Right lobe of liver (tissue), 6 donors: Measurements from ENCODE around the gene TBC1D13. TPM values are rescaled to one million over a fixed set of nuclear protein-coding genes. Genes with fewer than 3 reads are reported as not detected.

Experiments
- ATAC-seq, 4 donors: fragments of 200-7000 bp; cut with Tn5 transposase; one replicate each; pipeline ENCODE4 v1.9.1; 2020; ENCODE audit warnings: mild to moderate bottlenecking in 4 of 4, moderate library complexity in 4 of 4
- DNase-seq, 3 donors: peaks; one replicate each; pipeline ENCODE4 v3.0.0-alpha.2; 2020
- H3K27ac ChIP-seq, 3 donors: fragments of 200-600 bp; one replicate each; pipeline ENCODE4 v1.8.0; 2022
- H3K27me3 ChIP-seq, 2 donors: fragments of 200-600 bp; one replicate each; pipeline ENCODE4 v1.8.0; 2022
- H3K36me3 ChIP-seq, 4 donors: fragments of 200-600 bp; sonication (generic) in 1 of 4; one replicate each; pipeline versions ENCODE4 v1.5.1 to v1.8.0; 2017 to 2022; ENCODE audit warnings: control low read depth in 1 of 4
- H3K4me1 ChIP-seq, 4 donors: fragments of 200-600 bp; sonication (generic) in 1 of 4; one replicate each; pipeline versions ENCODE4 v1.5.1 to v1.8.0; 2017 to 2022; ENCODE audit warnings: control low read depth in 1 of 4
- H3K4me3 ChIP-seq, 3 donors: fragments of 200-600 bp; one replicate each; pipeline ENCODE4 v1.8.0; 2022
- H3K9me3 ChIP-seq, 4 donors: fragments of 200-600 bp; sonication (generic) in 1 of 4; one replicate each; pipeline versions ENCODE4 v1.5.1 to v1.8.0; 2017 to 2022; ENCODE audit warnings: control low read depth in 1 of 4
- POLR2A ChIP-seq: fragments of 450-650 bp; IDR thresholded peaks from one replicate; pipeline ENCODE4 v1.6.1; 2017; ENCODE audit warnings: antibody characterized with exemption, mild to moderate bottlenecking
- WGBS: methylation state at CpG from one replicate; pipeline ENCODE4 v1.1.6; 2018; ENCODE audit warnings: low coverage, low lambda C conversion rate; ENCODE audit not compliant: insufficient coverage; ENCODE audit errors: missing lambda C conversion rate; 5-methylcytosine and 5-hydroxymethylcytosine counted together
- intact Hi-C, 2 donors: fragments of 100-400 bp; cut with DNase I; formaldehyde crosslinking; loops; one replicate each; pipeline versions ENCODE4 v1.11.2 to v1.14.1; 2022
- total RNA-seq, 6 experiments: library from RNA; depleted of rRNA in 2 of 6; stranded (reverse); fragments of >200 nt in 2 of 6; fragmentation: NEBNext Ultra II Directional in 3 of 6; extraction: Animal tissue kit (Norgen Biotek cat#: 25700) in 3 of 6; gene quantifications; one replicate each; pipeline versions ENCODE4 v1.1.0 to v1.2.4, GENCODE V29; 2016 to 2023
- TF ChIP-seq, protein P1 (sequence below), 4 donors: fragments of 200-600 bp in 3 of 4; fragments of 450-650 bp in 1 of 4; IDR thresholded peaks; one replicate each; pipeline versions ENCODE4 v1.5.1 to v1.8.0; 2016 to 2022; ENCODE audit warnings: antibody characterized with exemption in 4 of 4, mild to moderate bottlenecking in 2 of 4
- donor health status: DM: no; HTN: yes; CAD: no.
- donor health status: DM: no; HTN: no; CAD: no.
- donor health status: DM: no; HTN: no; CAD: no.
- donor health status: DM: no; HTN: yes; CAD: no.
- donor health status: DM: no; HTN: yes; CAD: no.

The TBC1D13 gene
- total RNA-seq, 6 experiments from 2014 or later = 7.3 to 16.0 (median 12.6) TPM

DNA sequence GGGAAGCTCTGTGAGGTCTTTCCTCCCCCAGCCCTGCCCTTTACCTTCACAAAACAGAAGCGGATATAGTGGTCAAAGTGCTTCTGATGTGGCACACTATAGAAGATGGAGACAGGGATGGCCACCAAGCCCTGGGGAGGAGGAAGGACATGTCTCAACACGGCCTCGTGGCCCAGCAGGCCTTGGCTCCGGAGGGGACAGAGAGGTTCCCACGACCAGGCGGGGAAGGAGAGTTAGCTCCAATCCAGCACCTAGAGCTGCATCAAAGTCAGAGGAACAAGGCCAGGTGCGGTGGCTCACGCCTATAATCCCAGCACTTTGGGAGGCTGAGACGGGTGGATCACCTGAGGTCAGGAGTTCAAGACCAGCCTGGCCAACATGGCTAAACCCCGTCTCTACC lies 46.6 kb downstream of the TBC1D13 start:
- DNase-seq (no peak), ATAC-seq (no peak)
- no peaks in the 10 kb centered on the region for H3K36me3 ChIP-seq
- H3K4me3 ChIP-seq = no peak overlapping the region
- no peak for TF ChIP-seq POLR2A
- TF ChIP-seq, protein P1, sequence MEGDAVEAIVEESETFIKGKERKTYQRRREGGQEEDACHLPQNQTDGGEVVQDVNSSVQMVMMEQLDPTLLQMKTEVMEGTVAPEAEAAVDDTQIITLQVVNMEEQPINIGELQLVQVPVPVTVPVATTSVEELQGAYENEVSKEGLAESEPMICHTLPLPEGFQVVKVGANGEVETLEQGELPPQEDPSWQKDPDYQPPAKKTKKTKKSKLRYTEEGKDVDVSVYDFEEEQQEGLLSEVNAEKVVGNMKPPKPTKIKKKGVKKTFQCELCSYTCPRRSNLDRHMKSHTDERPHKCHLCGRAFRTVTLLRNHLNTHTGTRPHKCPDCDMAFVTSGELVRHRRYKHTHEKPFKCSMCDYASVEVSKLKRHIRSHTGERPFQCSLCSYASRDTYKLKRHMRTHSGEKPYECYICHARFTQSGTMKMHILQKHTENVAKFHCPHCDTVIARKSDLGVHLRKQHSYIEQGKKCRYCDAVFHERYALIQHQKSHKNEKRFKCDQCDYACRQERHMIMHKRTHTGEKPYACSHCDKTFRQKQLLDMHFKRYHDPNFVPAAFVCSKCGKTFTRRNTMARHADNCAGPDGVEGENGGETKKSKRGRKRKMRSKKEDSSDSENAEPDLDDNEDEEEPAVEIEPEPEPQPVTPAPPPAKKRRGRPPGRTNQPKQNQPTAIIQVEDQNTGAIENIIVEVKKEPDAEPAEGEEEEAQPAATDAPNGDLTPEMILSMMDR (IDR thresholded peaks at IDR 0.05) = no peak
- no peaks in the 10 kb centered on the region for H3K27me3 ChIP-seq
- no peak overlapping the region for H3K27ac ChIP-seq
- no peaks in the 10 kb centered on the region for H3K9me3 ChIP-seq
- WGBS = 87% methylated on average over 8 of the region's 10 CpGs
- peaks cover 0 to 15% (median 2%) of the 10 kb centered on the region in 4 donors for H3K4me1 ChIP-seq
- intact Hi-C loops = no loop called here

DNA sequence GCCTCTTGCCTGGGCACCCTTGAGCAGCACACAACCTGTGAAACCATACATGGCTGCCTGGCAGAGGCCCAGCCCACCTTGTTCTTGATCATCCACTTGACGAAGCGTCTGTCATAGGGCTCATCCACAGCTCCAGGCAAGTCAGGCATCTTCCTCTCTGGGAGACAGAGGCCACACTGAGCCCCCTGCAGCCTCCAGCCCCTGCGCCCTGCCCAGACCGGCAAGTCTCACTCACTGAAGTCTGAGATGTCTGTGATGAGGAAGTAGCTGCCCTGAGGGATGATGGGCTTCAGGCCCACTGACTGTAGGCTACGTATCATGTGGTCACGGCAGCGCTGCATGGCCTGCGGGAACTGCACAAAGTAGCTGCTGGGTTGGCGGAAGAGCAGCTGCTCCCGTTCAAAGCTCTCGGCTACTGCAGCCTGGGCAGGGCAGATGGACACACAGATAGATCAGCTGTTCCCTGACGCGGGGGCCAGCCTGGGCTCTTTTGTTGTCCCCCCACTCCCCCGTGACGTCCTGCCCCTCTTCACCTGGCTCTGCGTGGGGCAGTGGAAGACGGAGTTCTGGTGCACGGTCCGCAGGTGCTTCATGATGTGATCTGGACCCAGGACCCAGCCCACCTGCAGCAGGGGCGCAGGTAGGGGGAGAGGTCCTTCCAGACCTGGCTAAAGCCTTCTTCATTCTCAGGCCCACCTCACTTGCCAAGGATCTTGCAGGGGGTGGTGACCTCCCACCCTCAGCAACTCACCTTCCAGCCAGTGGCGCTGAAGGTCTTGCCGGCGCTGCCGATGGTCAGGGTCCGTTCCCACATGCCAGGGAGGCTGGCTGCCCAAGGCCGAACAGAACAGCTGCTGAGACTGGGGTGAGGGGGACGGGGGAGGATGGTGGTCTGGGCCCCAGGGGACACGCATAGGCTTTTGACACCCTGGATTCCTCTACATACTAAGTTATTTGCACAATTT lies 48.5 kb downstream of the TBC1D13 start:
- peak in 1 of 3 donors; percentile 8 for DNase-seq
- intact Hi-C loops = no loop called here
- TF ChIP-seq, protein P1 (IDR thresholded peaks at IDR 0.05) = no peak
- TF ChIP-seq POLR2A = no peak
- Histone ChIP-seq H3K36me3 (no peaks in the 10 kb centered on the region), H3K4me1 (peaks cover 0 to 10% (median 0%) of the 10 kb centered on the region in 4 donors), H3K27me3 (no peaks in the 10 kb centered on the region), H3K27ac (no peak overlapping the region), H3K4me3 (no peak overlapping the region), H3K9me3 (no peaks in the 10 kb centered on the region)
- ATAC-seq = peak in 1 of 4 donors; percentile 12
- 84% methylated on average over 3 of the region's 28 CpGs for WGBS

DNA sequence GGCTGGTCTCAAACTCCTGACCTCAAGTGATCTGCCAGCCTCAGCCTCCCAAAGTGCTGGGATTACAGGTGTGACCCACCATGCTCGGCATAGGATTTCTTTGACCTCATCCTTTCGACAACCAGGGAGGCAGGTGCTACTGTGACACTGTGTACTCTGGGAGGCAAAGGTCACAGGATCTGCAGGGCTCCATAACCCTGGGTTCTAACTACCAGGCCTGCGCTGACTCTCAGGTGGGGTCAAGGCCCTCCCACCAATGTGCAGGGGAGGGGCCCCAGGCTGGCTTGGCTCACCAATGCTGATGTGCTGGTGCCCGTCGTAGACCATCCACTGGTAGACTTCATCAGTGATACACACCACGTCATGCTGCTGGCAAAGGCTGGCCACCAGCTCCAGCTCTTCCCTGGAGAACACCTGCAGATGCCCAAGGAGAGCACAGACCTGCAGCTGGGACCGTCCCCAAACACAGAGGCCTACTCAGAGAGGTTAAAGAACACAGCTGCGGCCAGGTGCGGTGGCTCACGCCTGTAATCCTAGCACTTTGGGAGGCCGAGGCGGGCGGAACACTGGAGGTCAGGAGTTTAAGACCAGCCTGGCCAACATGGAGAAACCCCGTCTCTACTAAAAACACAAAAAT lies 49.6 kb downstream of the TBC1D13 start:
- H3K4me1 ChIP-seq = peaks cover 0 to 12% (median 0%) of the 10 kb centered on the region in 4 donors
- H3K9me3 ChIP-seq = no peaks in the 10 kb centered on the region
- ATAC-seq = peak; percentile 48 to 64 (median 52)
- H3K36me3 ChIP-seq = no peaks in the 10 kb centered on the region
- H3K27ac ChIP-seq = no peak overlapping the region
- no peaks in the 10 kb centered on the region for H3K27me3 ChIP-seq
- TF ChIP-seq POLR2A = no peak
- TF ChIP-seq, protein P1 (IDR thresholded peaks at IDR 0.05) = no peak
- 71% methylated on average over 4 of the region's 14 CpGs for WGBS
- intact Hi-C loops = no loop called here
- peak in 1 of 3 donors; percentile 18 for DNase-seq
- no peak overlapping the region for H3K4me3 ChIP-seq

DNA sequence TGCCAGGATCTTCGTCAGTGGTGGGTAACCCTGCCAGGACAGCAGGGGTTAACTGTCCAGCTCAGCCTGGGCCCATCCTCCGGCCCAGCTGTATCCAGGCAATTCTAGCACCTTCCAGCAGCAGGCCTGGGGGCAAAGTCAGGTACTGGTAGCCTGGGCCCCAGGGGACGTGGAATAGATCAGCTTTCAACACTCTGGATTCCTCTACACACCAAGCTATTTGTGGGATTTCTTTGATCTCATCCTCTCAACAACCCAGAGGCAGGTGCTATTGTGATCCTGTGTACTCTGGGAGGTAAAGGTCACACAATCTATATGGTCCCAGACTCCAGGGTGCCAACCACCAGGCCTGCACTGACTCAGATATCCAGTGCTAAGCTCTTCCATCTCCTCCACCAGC lies 51.3 kb downstream of the TBC1D13 start:
- Histone ChIP-seq H3K27ac (no peak overlapping the region), H3K9me3 (no peaks in the 10 kb centered on the region), H3K36me3 (no peaks in the 10 kb centered on the region), H3K4me1 (peaks cover 0 to 12% (median 0%) of the 10 kb centered on the region in 4 donors), H3K4me3 (no peak overlapping the region), H3K27me3 (no peaks in the 10 kb centered on the region)
- DNase-seq (peak in 1 of 3 donors; percentile 6), ATAC-seq (no peak)
- 100% methylated on average over 1 of the region's 3 CpGs for WGBS
- intact Hi-C loops = no loop called here
- TF ChIP-seq POLR2A = no peak
- TF ChIP-seq, protein P1 (IDR thresholded peaks at IDR 0.05) = no peak
